HepG2 (cell line): ENCODE data around the gene CERT1. TPM values are rescaled to one million over a fixed set of nuclear protein-coding genes. Genes with fewer than 3 reads are reported as not detected.
A peak's percentile ranks its signal among the peaks of the same experiment; 100 is the strongest.

Experiments
- ARID2 ChIP-seq: sonication (generic); formaldehyde crosslinking; IDR thresholded peaks from 2 replicates; pipeline ENCODE4 v1.8.1; 2022; ENCODE audit warnings: mild to moderate bottlenecking, missing genetic modification reagents, borderline replicate concordance
- ARNT2 ChIP-seq: sonication (generic); formaldehyde crosslinking; IDR thresholded peaks from 2 replicates; pipeline ENCODE4 v1.8.0; 2022; ENCODE audit warnings: mild to moderate bottlenecking, low read depth, missing genetic modification reagents, moderate library complexity
- FOXA3 ChIP-seq: IDR thresholded peaks from 2 replicates; pipeline ENCODE4 v1.6.1; 2016; ENCODE audit warnings: missing genetic modification reagents, missing compliant biosample characterization
- HDAC1 ChIP-seq: sonication (generic); formaldehyde crosslinking; IDR thresholded peaks from 2 replicates; pipeline ENCODE4 v1.5.1; 2020; ENCODE audit warnings: mild to moderate bottlenecking, missing genetic modification reagents
- HOXA5 ChIP-seq: sonication (generic); formaldehyde crosslinking; IDR thresholded peaks from 2 replicates; pipeline ENCODE4 v1.4.0; 2020; ENCODE audit warnings: missing genetic modification reagents
- JUNB ChIP-seq: sonication (generic); formaldehyde crosslinking; IDR thresholded peaks from 2 replicates; pipeline ENCODE4 v1.8.0; 2022; ENCODE audit warnings: missing genetic modification reagents, mild to moderate bottlenecking, borderline replicate concordance
- KLF13 ChIP-seq: sonication (generic); formaldehyde crosslinking; IDR thresholded peaks from 2 replicates; pipeline ENCODE4 v1.4.0; 2020; ENCODE audit warnings: mild to moderate bottlenecking, missing genetic modification reagents
- TP53 ChIP-seq: sonication (generic); formaldehyde crosslinking; conservative IDR thresholded peaks from 2 replicates; pipeline ENCODE4 v1.4.0; 2020; ENCODE audit warnings: missing genetic modification reagents
- YEATS4 ChIP-seq: sonication (generic); formaldehyde crosslinking; IDR thresholded peaks from 2 replicates; pipeline ENCODE4 v1.4.0; 2020; ENCODE audit warnings: missing genetic modification reagents, borderline replicate concordance
- ZBTB33 ChIP-seq: sonication (generic); formaldehyde crosslinking; IDR thresholded peaks from 2 replicates; pipeline ENCODE4 v1.4.0; 2020; ENCODE audit warnings: missing genetic modification reagents
- ZNF282 ChIP-seq: fragments of 450-650 bp; IDR thresholded peaks from 2 replicates; pipeline ENCODE4 v1.6.1; 2018; ENCODE audit not compliant: partially characterized antibody
- ZNF441 ChIP-seq: sonication (generic); formaldehyde crosslinking; IDR thresholded peaks from 2 replicates; pipeline ENCODE4 v1.7.0; 2021; ENCODE audit warnings: missing genetic modification reagents, borderline replicate concordance
- ZNF776 ChIP-seq: sonication (generic); formaldehyde crosslinking; IDR thresholded peaks from 2 replicates; pipeline ENCODE4 v1.4.0; 2020; ENCODE audit warnings: mild to moderate bottlenecking, missing genetic modification reagents
- polyA plus RNA-seq, 8 experiments: library from polyadenylated mRNA; depleted of rRNA in 3 of 8; stranded (reverse) in 7 of 8; unstranded in 1 of 8; fragments of >200 nt; fragmentation: Illumina TruSeq in 4 of 8; extraction: Trizol in 4 of 8; gene quantifications; 2 replicates each; pipeline versions ENCODE4 v1.2.1 to v1.2.3, GENCODE V29; 2011 to 2016; ENCODE audit warnings: low read depth in 4 of 8, missing spikeins in 1 of 8, mixed read lengths in 1 of 8; ENCODE audit not compliant: insufficient read depth in 1 of 8
- total RNA-seq, 5 experiments: library from RNA; depleted of rRNA; stranded (reverse); fragments of >200 nt; fragmentation: Illumina TruSeq; extraction: Trizol; gene quantifications; 2 replicates each; pipeline ENCODE4 v1.2.3, GENCODE V29; 2016; ENCODE audit warnings: low read depth in 1 of 5
- TF ChIP-seq, protein P1 (sequence below), 2 experiments: sonication (generic) in 1 of 2; formaldehyde crosslinking in 1 of 2; IDR thresholded peaks; 2 replicates each; pipeline versions ENCODE4 v1.4.0 to v1.6.1; 2018 to 2020; ENCODE audit warnings: missing genetic modification reagents in 2 of 2, borderline replicate concordance in 1 of 2, low read depth in 1 of 2, mild to moderate bottlenecking in 1 of 2, missing biosample characterization in 1 of 2
- TF ChIP-seq, protein P2 (sequence below): sonication (generic); formaldehyde crosslinking; IDR thresholded peaks from 2 replicates; pipeline ENCODE4 v1.5.0; 2020; ENCODE audit warnings: mild to moderate bottlenecking, missing genetic modification reagents
- TF ChIP-seq, protein P3 (sequence below): sonication (generic); formaldehyde crosslinking; IDR thresholded peaks from 2 replicates; pipeline ENCODE4 v1.4.0; 2020; ENCODE audit warnings: missing genetic modification reagents

CERT1 gene
- total and polyA plus RNA-seq, 2 of the 13 experiments (the other 11 are each of a cell fraction or from before 2014, with no cell fraction given): 8.2 to 12.7 TPM

- TF ChIP-seq, protein P1, sequence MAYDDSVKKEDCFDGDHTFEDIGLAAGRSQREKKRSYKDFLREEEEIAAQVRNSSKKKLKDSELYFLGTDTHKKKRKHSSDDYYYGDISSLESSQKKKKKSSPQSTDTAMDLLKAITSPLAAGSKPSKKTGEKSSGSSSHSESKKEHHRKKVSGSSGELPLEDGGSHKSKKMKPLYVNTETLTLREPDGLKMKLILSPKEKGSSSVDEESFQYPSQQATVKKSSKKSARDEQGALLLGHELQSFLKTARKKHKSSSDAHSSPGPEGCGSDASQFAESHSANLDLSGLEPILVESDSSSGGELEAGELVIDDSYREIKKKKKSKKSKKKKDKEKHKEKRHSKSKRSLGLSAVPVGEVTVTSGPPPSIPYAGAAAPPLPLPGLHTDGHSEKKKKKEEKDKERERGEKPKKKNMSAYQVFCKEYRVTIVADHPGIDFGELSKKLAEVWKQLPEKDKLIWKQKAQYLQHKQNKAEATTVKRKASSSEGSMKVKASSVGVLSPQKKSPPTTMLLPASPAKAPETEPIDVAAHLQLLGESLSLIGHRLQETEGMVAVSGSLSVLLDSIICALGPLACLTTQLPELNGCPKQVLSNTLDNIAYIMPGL (CRISPR knock-in tag; IDR thresholded peaks at IDR 0.05; ENCODE audit: borderline replicate concordance in 1 of 2, low read depth in 1 of 2): peak in 1 of 2 experiments; percentile 4; a peak in 1 of 4 replicates
- TF ChIP-seq, protein P2, sequence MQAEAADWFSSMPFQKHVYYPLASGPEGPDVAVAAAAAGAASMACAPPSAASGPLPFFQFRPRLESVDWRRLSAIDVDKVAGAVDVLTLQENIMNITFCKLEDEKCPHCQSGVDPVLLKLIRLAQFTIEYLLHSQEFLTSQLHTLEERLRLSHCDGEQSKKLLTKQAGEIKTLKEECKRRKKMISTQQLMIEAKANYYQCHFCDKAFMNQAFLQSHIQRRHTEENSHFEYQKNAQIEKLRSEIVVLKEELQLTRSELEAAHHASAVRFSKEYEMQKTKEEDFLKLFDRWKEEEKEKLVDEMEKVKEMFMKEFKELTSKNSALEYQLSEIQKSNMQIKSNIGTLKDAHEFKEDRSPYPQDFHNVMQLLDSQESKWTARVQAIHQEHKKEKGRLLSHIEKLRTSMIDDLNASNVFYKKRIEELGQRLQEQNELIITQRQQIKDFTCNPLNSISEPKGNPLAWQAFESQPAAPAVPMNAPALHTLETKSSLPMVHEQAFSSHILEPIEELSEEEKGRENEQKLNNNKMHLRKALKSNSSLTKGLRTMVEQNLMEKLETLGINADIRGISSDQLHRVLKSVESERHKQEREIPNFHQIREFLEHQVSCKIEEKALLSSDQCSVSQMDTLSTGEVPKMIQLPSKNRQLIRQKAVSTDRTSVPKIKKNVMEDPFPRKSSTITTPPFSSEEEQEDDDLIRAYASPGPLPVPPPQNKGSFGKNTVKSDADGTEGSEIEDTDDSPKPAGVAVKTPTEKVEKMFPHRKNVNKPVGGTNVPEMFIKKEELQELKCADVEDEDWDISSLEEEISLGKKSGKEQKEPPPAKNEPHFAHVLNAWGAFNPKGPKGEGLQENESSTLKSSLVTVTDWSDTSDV (CRISPR knock-in tag): no peak; the same call in 1 of the 2 replicates
- TF ChIP-seq HDAC1 (CRISPR knock-in tag) (peak; percentile 62), YEATS4 (CRISPR knock-in tag) (peak; percentile 50; the same call in 1 of the 2 replicates), TP53 (CRISPR knock-in tag) (no peak), HOXA5 (CRISPR knock-in tag) (no peak; the same call in 1 of the 2 replicates), ZNF282 (no peak), ARNT2 (CRISPR knock-in tag) (no peak), ZBTB33 (CRISPR knock-in tag) (no peak), JUNB (no peak), KLF13 (CRISPR knock-in tag) (no peak), FOXA3 (CRISPR knock-in tag) (peak; percentile 39; the same call in 1 of the 2 replicates), ARID2 (no peak), ZNF776 (CRISPR knock-in tag) (no peak), ZNF441 (CRISPR knock-in tag) (0 out of 2 replicates have a peak, but pooled peaks have one; percentile 13)
- TF ChIP-seq, protein P3, sequence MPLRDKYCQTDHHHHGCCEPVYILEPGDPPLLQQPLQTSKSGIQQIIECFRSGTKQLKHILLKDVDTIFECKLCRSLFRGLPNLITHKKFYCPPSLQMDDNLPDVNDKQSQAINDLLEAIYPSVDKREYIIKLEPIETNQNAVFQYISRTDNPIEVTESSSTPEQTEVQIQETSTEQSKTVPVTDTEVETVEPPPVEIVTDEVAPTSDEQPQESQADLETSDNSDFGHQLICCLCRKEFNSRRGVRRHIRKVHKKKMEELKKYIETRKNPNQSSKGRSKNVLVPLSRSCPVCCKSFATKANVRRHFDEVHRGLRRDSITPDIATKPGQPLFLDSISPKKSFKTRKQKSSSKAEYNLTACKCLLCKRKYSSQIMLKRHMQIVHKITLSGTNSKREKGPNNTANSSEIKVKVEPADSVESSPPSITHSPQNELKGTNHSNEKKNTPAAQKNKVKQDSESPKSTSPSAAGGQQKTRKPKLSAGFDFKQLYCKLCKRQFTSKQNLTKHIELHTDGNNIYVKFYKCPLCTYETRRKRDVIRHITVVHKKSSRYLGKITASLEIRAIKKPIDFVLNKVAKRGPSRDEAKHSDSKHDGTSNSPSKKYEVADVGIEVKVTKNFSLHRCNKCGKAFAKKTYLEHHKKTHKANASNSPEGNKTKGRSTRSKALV (CRISPR knock-in tag): no peak
Measured at GRCh38 chr5:75511435-75512382, at the start of gene CERT1, which contains the start of gene POLK (continued).
